ENCODE measurements around the gene ESD. TPM values are rescaled to one million over a fixed set of nuclear protein-coding genes. Genes with fewer than 3 reads are reported as not detected.
A peak's percentile ranks its signal among the peaks of the same experiment; 100 is the strongest.

ESD gene
- total and polyA plus RNA-seq, 5 donors from 2014 or later: 30.1 to 141 (median 128) TPM

GRCh38 chr13:46728777-46729176, 68.2 kb downstream of the ESD start:
- Mint-ChIP-seq H3K36me3 (peaks cover 53% of the 10 kb centered on the region), H3K9me3 (peaks cover 0 to 2% (median 0%) of the 10 kb centered on the region in 7 donors), H3K4me3 (no peak overlapping the region), H3K27me3 (no peaks in the 10 kb centered on the region), H3K4me1 (peaks cover 0 to 4% (median 0%) of the 10 kb centered on the region in 4 donors), H3K27ac (no peak overlapping the region)
- DNase-seq (peak in 1 of 3 donors; percentile 39), ATAC-seq (ENCODE audit: low read depth in 2 of 2) (no peak)
- peaks cover 62% of the 10 kb centered on the region for H3K36me3 ChIP-seq (ENCODE audit: control insufficient read depth, insufficient read depth, low read length)
- no peak overlapping the region for H3K4me3 ChIP-seq (ENCODE audit: low read depth, low read length)
- H3K27me3 ChIP-seq (ENCODE audit: control insufficient read depth, insufficient read depth, low read length): no peaks in the 10 kb centered on the region
- H3K4me1 ChIP-seq (ENCODE audit: control insufficient read depth, insufficient read depth, low read length, poor library complexity, severe bottlenecking): no peaks in the 10 kb centered on the region
- no peak overlapping the region for H3K27ac ChIP-seq (ENCODE audit: insufficient read depth, low read length, poor library complexity, severe bottlenecking)
- H3K9me3 ChIP-seq (ENCODE audit: control insufficient read depth in 2 of 2, low read length in 2 of 2): no peaks in the 10 kb centered on the region

GRCh38 chr13:46726347-46726746, 70.6 kb downstream of the ESD start:
- no peaks in the 10 kb centered on the region for H3K4me1 ChIP-seq (ENCODE audit: control insufficient read depth, insufficient read depth, low read length, poor library complexity, severe bottlenecking)
- no peaks in the 10 kb centered on the region for H3K9me3 ChIP-seq (ENCODE audit: control insufficient read depth in 2 of 2, low read length in 2 of 2)
- H3K36me3 Mint-ChIP-seq: peaks cover 42% of the 10 kb centered on the region
- no peak overlapping the region for H3K27ac ChIP-seq (ENCODE audit: insufficient read depth, low read length, poor library complexity, severe bottlenecking)
- no peak for ATAC-seq (ENCODE audit: low read depth in 2 of 2)
- H3K4me3 Mint-ChIP-seq: no peak overlapping the region
- no peak for DNase-seq
- H3K9me3 Mint-ChIP-seq: no peaks in the 10 kb centered on the region
- H3K27me3 Mint-ChIP-seq: no peaks in the 10 kb centered on the region
- no peak overlapping the region for H3K4me3 ChIP-seq (ENCODE audit: low read depth, low read length)
- peaks cover 0 to 4% (median 0%) of the 10 kb centered on the region in 4 donors for H3K4me1 Mint-ChIP-seq
- no peaks in the 10 kb centered on the region for H3K27me3 ChIP-seq (ENCODE audit: control insufficient read depth, insufficient read depth, low read length)
- H3K36me3 ChIP-seq (ENCODE audit: control insufficient read depth, insufficient read depth, low read length): peaks cover 45% of the 10 kb centered on the region
- H3K27ac Mint-ChIP-seq: no peak overlapping the region

Other genes starting within 250 kb of the ESD start
- 23.5 TPM for gene LRCH1, start 244.0 kb downstream of the ESD start, total RNA-seq
- 1 to 10 TPM; 2.6 to 3.9 (median 3.2) TPM for gene LRCH1, start 244.0 kb downstream of the ESD start, polyA plus RNA-seq
- gene HTR2A, start 99.9 kb upstream of the ESD start, total RNA-seq: not detected
- not detected for gene HTR2A, start 99.9 kb upstream of the ESD start, polyA plus RNA-seq